ENCODE measurements around the gene OR8B4.
"Not testable (repeated sequence)": the region's sequence is repeated elsewhere in the genome, so short reads cannot be mapped to it uniquely, and the experiment has no call there.

Gene OR8B4

GRCh38 chr11:124424384-124424921, at the start of gene OR8B4:
Gene OR8B4, minus strand, starts transcription at chr11:124424871. Its CDS starts 0 bp downstream, at chr11:124424871.
- no peak for DNase-seq

DNA sequence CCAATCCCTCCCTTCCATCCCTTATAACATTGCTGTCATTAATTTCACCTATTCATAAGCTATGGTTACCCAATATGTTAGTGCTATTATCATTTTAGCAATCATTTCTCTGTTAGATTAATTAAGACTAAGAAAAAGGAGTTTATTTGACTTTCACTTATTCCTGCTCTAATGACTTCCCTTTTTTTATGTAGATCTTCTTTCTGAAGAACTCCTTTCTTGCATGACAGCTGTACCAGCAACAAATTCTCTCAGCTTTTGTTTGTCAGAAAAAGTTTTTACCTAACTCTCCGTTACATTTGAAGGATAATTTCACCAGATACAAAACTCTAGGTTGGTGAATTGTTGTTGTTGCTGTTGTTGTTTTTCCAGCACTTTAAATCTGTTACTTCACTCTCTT, 49.4 kb upstream of the OR8B4 start:
- DNase-seq, result no peak

DNA sequence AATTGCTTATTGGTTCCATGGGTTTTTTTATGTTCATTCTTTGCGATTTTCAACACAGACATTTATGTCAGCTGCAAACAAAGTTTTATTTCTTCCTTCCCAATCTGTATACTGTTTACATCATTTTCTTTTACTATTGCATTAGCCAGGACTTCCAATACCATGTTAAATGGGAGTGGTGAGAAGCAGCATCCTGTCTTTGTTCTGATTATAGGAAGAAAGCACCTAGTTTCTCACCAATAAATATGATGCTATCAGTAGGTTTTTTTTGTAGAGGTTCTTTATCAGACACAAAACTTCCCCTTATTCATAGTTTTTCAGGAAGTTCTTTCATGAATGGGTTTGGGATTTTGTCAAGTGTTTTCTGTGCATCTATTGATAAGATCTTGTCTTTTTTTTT, 48.8 kb upstream of the OR8B4 start:
- DNase-seq, result no peak

GRCh38 chr11:124470561-124471227, 46.0 kb upstream of the OR8B4 start:
- no peak for DNase-seq

- DNase-seq, result no peak
Measured at GRCh38 chr11:124467381-124467927, 42.8 kb upstream of the OR8B4 start.

GRCh38 chr11:124465368-124465767, 40.7 kb upstream of the OR8B4 start:
- DNase-seq, result no peak

GRCh38 chr11:124463990-124464389, 39.3 kb upstream of the OR8B4 start:
- DNase-seq, result no peak

- no peak for DNase-seq
Measured at GRCh38 chr11:124463324-124463723, 38.7 kb upstream of the OR8B4 start.

- no peak for DNase-seq
Measured at GRCh38 chr11:124460459-124460858, 35.8 kb upstream of the OR8B4 start.

- DNase-seq, result not testable (repeated sequence)
Measured at GRCh38 chr11:124459379-124459778, 34.7 kb upstream of the OR8B4 start.

GRCh38 chr11:124454552-124454951, 29.9 kb upstream of the OR8B4 start:
- DNase-seq, result no peak

DNA sequence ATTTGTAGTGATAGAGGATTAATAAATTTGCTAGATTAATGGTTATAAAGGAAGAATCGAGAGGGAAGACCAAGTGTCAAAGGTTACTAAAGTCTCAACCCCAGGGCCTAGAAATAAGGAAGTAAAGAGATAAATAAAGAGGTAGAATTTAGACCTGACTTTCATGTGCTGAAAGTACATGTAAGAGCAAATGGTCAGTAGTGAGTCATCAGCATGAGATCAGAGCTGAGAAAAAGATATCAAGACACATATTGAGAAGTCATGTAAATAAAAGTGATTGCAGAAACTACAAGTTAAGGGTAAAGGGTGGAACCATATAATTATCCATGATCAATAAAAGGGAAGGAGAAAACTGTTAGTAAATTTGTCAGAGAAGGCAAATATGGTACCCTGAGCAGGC, 22.2 kb upstream of the OR8B4 start:
- no peak for DNase-seq

DNA sequence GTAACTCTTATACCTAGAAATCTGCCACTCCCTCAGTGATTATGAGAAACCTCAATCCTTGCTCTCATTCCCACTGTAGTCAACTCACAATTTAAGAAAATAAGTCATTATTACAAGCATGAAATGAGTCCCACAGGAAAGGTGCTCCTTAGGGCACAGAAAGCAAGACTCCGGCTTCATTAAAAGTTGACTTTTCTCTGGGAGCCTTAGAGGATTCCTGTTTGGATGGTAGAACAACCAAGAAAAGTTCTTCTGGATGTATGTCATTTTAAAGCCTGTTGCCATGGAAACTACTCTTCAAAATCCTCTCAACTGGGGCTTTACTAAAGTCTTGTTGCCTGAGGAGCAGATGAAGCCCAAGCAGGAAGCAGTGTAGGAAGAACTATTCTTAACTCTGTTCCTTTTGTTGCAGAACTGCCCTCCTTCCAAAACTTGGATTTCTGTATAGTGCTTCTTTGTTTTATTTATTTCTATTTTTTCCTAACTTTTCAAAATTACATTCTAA, 21.0 kb upstream of the OR8B4 start, which contains the start of gene OR8B8:
TSS of gene OR8B8 (minus strand) at position 51 of the 505 bp plus-strand sequence. CDS start 4,611 bp downstream, outside the sequence.
- no peak for DNase-seq

- no peak for DNase-seq
Measured at GRCh38 chr11:124442847-124443246, 18.2 kb upstream of the OR8B4 start.

- no peak for DNase-seq
Measured at GRCh38 chr11:124442442-124442841, 17.8 kb upstream of the OR8B4 start.

DNA sequence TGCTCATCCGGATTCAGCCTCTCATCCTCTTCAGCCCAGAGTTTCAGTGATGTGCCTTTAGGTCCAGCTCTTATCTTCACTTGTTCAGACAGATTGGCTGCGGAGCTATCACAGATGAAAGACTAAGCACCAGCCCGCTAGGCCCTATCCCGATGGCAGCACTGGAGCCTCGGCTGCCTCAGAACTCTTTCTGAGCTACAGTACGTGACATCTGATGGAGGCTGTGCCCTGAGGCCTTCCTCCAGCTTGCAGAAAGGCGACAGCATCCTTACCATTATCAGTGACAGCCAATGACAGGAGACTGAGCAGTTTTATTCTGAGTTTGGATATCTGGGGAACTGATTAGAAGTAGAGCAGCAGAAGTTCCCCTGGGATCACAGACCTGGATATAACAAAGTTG, 16.8 kb upstream of the OR8B4 start:
- no peak for DNase-seq

DNA sequence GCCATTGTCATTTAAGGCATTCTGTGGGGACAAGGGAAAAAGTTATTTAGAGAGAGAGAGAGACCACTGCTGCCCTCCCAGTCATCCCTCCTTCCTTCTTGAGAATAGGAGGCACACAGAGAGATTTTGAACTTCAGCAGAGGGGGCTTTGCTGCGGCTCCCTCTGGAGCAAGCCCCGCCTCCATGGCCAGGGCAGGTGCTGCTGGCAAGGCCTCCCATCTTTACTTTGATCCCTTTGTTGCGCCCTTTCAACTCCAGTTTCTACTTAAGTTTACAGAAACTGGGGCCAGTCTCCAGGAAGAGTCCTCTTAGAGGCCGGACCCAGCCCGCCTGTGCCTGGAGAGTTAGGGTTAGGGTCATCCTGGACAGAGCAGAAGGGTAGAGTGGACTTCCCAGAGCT, 16.4 kb upstream of the OR8B4 start:
- DNase-seq, result no peak

GRCh38 chr11:124440608-124441007, 15.9 kb upstream of the OR8B4 start:
- no peak for DNase-seq

DNA sequence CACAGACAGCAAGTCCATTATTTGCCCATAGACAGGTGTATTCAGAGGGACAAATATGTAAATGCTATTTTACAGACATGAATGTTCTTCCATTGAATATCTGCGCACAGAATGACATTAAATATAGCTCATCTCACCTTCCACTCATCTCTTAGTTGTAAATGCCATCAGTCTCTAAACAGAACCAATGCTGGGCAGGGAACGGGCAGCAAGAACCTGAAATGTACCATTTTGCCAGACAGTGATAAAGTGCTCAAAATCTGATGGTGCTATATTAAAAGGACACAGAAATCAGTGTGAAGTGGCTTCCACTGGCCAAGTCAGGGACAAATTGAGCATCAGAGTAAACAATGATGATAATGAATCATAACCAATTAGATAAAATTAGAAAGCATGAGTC, 10.0 kb upstream of the OR8B4 start:
- no peak for DNase-seq

DNA sequence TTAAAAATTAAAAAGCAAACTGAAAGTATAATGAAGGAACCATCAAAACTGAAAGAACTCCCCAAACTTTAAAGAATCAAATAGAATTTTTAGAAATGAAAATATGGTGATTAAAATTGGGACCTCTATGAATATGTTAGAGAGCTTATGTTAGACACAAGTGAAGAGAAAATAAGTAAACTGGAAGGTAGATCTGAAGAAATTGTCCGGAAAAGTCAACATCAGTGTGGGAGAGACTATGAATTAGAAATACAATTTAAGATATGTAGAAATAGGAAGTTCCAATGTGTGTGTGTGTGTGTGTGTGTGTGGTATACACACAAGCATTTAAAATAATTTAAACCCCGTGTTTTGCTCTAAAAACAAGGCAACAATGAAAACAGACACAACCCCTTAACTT, 4.9 kb upstream of the OR8B4 start:
- no peak for DNase-seq

GRCh38 chr11:124421043-124421442, 3.6 kb downstream of the OR8B4 start:
- no peak for DNase-seq

GRCh38 chr11:124415356-124415923, 9.2 kb downstream of the OR8B4 start:
- DNase-seq, result no peak

DNA sequence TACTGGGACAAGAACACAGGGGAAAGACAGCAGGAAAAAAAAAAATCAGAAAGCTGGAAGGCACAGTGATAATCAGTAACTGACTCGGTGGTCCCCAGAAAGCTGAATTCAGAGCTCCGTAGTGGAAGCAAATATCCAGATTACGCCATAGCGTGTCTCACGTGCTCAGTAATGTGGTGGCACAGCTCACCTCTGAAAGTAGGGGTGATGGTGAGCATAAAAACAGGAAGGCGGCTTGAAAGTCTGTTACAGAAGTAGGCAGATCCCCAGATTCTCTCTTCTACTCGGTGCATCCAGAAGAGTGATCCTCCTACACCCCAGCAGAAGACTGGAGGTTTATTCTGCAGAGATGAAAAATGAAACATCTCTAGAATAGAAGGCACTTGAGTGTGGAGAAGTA, 14.8 kb downstream of the OR8B4 start:
- DNase-seq, result no peak

- DNase-seq, result no peak
Measured at GRCh38 chr11:124405581-124405980, 19.1 kb downstream of the OR8B4 start.

Data from activated T-cell treated with anti-CD3 and anti-CD28 coated beads, Interleukin-2, amount 50 U/mL, for 48 hours (primary cell).